WTC11 (cell line): ENCODE data around the gene TDP1. TPM values are rescaled to one million over a fixed set of nuclear protein-coding genes. Genes with fewer than 3 reads are reported as not detected.

Source experiments
- CREM ChIP-seq: sonication (generic); formaldehyde crosslinking; IDR thresholded peaks from 2 replicates; pipeline ENCODE4 v1.8.1; 2022; ENCODE audit warnings: mild to moderate bottlenecking, missing genetic modification reagents, moderate library complexity
- E2F1 ChIP-seq: sonication (generic); formaldehyde crosslinking; IDR thresholded peaks from 2 replicates; pipeline ENCODE4 v1.8.0; 2022; ENCODE audit warnings: mild to moderate bottlenecking, missing genetic modification reagents
- E2F5 ChIP-seq: sonication (generic); formaldehyde crosslinking; IDR thresholded peaks from 2 replicates; pipeline ENCODE4 v1.8.1; 2022; ENCODE audit warnings: mild to moderate bottlenecking, moderate library complexity, missing genetic modification reagents
- ETV6 ChIP-seq: sonication (generic); formaldehyde crosslinking; IDR thresholded peaks from 2 replicates; pipeline ENCODE4 v1.8.1; 2022; ENCODE audit warnings: mild to moderate bottlenecking, missing genetic modification reagents
- FOXJ3 ChIP-seq: sonication (generic); formaldehyde crosslinking; IDR thresholded peaks from 2 replicates; pipeline ENCODE4 v1.9.0; 2021; ENCODE audit warnings: missing genetic modification reagents, mild to moderate bottlenecking, borderline replicate concordance
- FOXK1 ChIP-seq: sonication (generic); formaldehyde crosslinking; IDR thresholded peaks from 2 replicates; pipeline ENCODE4 v1.8.0; 2022; ENCODE audit warnings: mild to moderate bottlenecking, moderate library complexity, missing genetic modification reagents
- FOXP1 ChIP-seq: sonication (generic); formaldehyde crosslinking; IDR thresholded peaks from 2 replicates; pipeline ENCODE4 v1.8.0; 2022; ENCODE audit warnings: missing genetic modification reagents, mild to moderate bottlenecking, moderate library complexity, borderline replicate concordance
- FOXP4 ChIP-seq: sonication (generic); formaldehyde crosslinking; IDR thresholded peaks from 2 replicates; pipeline ENCODE4 v1.8.0; 2022; ENCODE audit warnings: mild to moderate bottlenecking, missing genetic modification reagents
- JAZF1 ChIP-seq: fragments of 250-450 bp; sonication (Bioruptor Pico); IDR thresholded peaks from 2 replicates; pipeline ENCODE4 v1.9.0; 2021; ENCODE audit warnings: moderate library complexity, mild to moderate bottlenecking, inconsistent platforms
- MYBL2 ChIP-seq: sonication (generic); formaldehyde crosslinking; IDR thresholded peaks from 2 replicates; pipeline ENCODE4 v1.8.1; 2023; ENCODE audit warnings: mild to moderate bottlenecking, moderate library complexity, missing genetic modification reagents
- NR3C1 ChIP-seq: sonication (generic); formaldehyde crosslinking; conservative IDR thresholded peaks from 2 replicates; pipeline ENCODE4 v1.8.1; 2023; ENCODE audit warnings: low read depth, mild to moderate bottlenecking, missing genetic modification reagents
- PRRX2 ChIP-seq: fragments of 250-450 bp; sonication (Bioruptor Pico); IDR thresholded peaks from 2 replicates; pipeline ENCODE4 v1.8.0; 2021; ENCODE audit warnings: mild to moderate bottlenecking
- SOX15 ChIP-seq: fragments of 250-450 bp; sonication (Bioruptor Pico); IDR thresholded peaks from 2 replicates; pipeline ENCODE4 v1.9.0; 2021; ENCODE audit warnings: mild to moderate bottlenecking
- SP1 ChIP-seq: sonication (generic); formaldehyde crosslinking; conservative IDR thresholded peaks from 2 replicates; pipeline ENCODE4 v1.8.1; 2022; ENCODE audit warnings: missing genetic modification reagents
- ZNF138 ChIP-seq: sonication (generic); formaldehyde crosslinking; conservative IDR thresholded peaks from 2 replicates; pipeline ENCODE4 v1.8.1; 2022; ENCODE audit warnings: mild to moderate bottlenecking, moderate library complexity, missing genetic modification reagents
- ZNF416 ChIP-seq: fragments of 250-450 bp; sonication (Bioruptor Pico); IDR thresholded peaks from 2 replicates; pipeline ENCODE4 v1.9.0; 2021; ENCODE audit warnings: mild to moderate bottlenecking, inconsistent platforms
- ZSCAN18 ChIP-seq: fragments of 250-450 bp; sonication (Bioruptor Pico); IDR thresholded peaks from 2 replicates; pipeline ENCODE4 v2.1.2; 2022; ENCODE audit warnings: mild to moderate bottlenecking, moderate library complexity
- total RNA-seq: library from RNA; stranded (reverse); gene quantifications from 3 replicates; pipeline ENCODE4 v1.2.3, GENCODE V29; 2021
- TF ChIP-seq, protein P1 (sequence below): sonication (generic); formaldehyde crosslinking; IDR thresholded peaks from 2 replicates; pipeline ENCODE4 v1.8.0; 2022; ENCODE audit warnings: mild to moderate bottlenecking, missing genetic modification reagents
- TF ChIP-seq, protein P2 (sequence below): sonication (generic); formaldehyde crosslinking; IDR thresholded peaks from 2 replicates; pipeline ENCODE4 v1.8.0; 2023; ENCODE audit warnings: missing genetic modification reagents
- TF ChIP-seq, protein P3 (sequence below): sonication (generic); formaldehyde crosslinking; IDR thresholded peaks from 2 replicates; pipeline ENCODE4 v1.8.1; 2023; ENCODE audit warnings: mild to moderate bottlenecking, missing genetic modification reagents
- TF ChIP-seq, protein P4 (sequence below): sonication (generic); formaldehyde crosslinking; conservative IDR thresholded peaks from 2 replicates; pipeline ENCODE4 v1.8.1; 2023; ENCODE audit warnings: mild to moderate bottlenecking, low read depth, missing genetic modification reagents, moderate library complexity

Gene TDP1
- total RNA-seq, 1 experiment from 2014 or later = 59.8 TPM

DNA sequence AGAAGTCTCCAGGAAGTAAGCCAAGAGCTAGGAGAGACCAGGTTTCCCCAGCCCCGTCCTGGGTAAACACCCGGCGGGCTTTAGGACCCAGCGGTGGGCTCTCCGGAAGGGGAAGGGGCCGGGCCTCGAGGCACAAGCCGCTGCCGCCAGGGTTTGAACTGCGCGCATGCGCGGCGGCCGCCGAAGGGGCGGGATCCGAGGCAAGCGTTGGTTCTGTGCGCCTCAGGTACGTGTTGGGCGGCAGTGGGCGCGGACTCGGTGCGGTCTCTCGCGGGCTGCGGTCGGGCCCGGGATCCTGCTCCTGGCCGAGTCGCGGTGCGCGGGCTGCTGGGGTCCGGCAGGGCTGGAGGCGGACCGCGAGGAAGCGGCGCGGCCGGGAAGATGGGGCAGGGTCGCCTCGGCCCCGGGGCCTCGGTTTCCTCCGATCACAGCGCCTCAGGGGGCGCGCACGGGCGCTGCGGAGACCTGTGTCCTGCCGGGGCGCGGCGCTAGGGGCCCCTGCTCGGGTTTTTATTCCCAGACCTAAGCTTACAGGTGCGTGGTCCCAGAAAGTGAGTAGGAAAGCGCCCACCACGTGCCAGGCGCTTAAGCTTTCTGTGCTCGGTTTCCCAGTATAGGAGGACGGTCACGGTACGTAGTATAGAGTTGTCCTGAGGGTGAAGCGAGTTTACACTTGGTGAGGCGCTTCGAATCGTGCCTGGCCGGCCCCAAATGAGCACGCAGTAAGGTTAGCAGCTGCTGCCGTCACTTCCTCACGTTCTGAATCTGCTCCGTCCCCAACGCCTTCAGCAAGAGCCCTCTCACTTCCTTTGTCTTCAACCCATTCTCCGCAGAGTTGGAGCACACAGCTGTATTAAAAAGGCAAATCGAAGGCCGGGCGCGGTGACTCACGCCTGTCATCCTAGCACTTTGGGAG is at the start of gene TDP1 (continued):
- TF ChIP-seq SOX15 (CRISPR knock-in tag) (no peak), ZNF138 (CRISPR knock-in tag) (0 out of 2 replicates have a peak, but pooled peaks have one; percentile 54), FOXK1 (CRISPR knock-in tag) (peak; percentile 83; the same call in 1 of the 2 replicates), NR3C1 (peak; percentile 81; the same call in 1 of the 2 replicates), E2F1 (0 out of 2 replicates have a peak, but pooled peaks have one; percentile 74), FOXJ3 (CRISPR knock-in tag) (no peak), FOXP1 (CRISPR knock-in tag) (peak; percentile 90), E2F5 (CRISPR knock-in tag) (peak; percentile 64), MYBL2 (CRISPR knock-in tag) (peak; percentile 94), ETV6 (CRISPR knock-in tag) (peak; percentile 80), ZSCAN18 (CRISPR knock-in tag) (no peak), CREM (CRISPR knock-in tag) (0 out of 2 replicates have a peak, but pooled peaks have one; percentile 52), JAZF1 (no peak), ZNF416 (CRISPR knock-in tag) (0 out of 2 replicates have a peak, but pooled peaks have one; percentile 66), SP1 (CRISPR knock-in tag) (peak; percentile 95), FOXP4 (CRISPR knock-in tag) (peak; percentile 62; the same call in 1 of the 2 replicates), PRRX2 (CRISPR knock-in tag) (no peak)
- TF ChIP-seq, protein P1, sequence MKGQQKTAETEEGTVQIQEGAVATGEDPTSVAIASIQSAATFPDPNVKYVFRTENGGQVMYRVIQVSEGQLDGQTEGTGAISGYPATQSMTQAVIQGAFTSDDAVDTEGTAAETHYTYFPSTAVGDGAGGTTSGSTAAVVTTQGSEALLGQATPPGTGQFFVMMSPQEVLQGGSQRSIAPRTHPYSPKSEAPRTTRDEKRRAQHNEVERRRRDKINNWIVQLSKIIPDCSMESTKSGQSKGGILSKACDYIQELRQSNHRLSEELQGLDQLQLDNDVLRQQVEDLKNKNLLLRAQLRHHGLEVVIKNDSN (CRISPR knock-in tag) = no peak
- TF ChIP-seq, protein P2, sequence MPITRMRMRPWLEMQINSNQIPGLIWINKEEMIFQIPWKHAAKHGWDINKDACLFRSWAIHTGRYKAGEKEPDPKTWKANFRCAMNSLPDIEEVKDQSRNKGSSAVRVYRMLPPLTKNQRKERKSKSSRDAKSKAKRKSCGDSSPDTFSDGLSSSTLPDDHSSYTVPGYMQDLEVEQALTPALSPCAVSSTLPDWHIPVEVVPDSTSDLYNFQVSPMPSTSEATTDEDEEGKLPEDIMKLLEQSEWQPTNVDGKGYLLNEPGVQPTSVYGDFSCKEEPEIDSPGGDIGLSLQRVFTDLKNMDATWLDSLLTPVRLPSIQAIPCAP (CRISPR knock-in tag) = peak; percentile 55; the same call in 1 of the 2 replicates
- TF ChIP-seq, protein P3, sequence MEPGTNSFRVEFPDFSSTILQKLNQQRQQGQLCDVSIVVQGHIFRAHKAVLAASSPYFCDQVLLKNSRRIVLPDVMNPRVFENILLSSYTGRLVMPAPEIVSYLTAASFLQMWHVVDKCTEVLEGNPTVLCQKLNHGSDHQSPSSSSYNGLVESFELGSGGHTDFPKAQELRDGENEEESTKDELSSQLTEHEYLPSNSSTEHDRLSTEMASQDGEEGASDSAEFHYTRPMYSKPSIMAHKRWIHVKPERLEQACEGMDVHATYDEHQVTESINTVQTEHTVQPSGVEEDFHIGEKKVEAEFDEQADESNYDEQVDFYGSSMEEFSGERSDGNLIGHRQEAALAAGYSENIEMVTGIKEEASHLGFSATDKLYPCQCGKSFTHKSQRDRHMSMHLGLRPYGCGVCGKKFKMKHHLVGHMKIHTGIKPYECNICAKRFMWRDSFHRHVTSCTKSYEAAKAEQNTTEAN (CRISPR knock-in tag) = 0 out of 2 replicates have a peak, but pooled peaks have one; percentile 32
- TF ChIP-seq, protein P4, sequence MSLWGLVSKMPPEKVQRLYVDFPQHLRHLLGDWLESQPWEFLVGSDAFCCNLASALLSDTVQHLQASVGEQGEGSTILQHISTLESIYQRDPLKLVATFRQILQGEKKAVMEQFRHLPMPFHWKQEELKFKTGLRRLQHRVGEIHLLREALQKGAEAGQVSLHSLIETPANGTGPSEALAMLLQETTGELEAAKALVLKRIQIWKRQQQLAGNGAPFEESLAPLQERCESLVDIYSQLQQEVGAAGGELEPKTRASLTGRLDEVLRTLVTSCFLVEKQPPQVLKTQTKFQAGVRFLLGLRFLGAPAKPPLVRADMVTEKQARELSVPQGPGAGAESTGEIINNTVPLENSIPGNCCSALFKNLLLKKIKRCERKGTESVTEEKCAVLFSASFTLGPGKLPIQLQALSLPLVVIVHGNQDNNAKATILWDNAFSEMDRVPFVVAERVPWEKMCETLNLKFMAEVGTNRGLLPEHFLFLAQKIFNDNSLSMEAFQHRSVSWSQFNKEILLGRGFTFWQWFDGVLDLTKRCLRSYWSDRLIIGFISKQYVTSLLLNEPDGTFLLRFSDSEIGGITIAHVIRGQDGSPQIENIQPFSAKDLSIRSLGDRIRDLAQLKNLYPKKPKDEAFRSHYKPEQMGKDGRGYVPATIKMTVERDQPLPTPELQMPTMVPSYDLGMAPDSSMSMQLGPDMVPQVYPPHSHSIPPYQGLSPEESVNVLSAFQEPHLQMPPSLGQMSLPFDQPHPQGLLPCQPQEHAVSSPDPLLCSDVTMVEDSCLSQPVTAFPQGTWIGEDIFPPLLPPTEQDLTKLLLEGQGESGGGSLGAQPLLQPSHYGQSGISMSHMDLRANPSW (CRISPR knock-in tag) = peak; percentile 87; the same call in 1 of the 2 replicates
